GM04504 (cell line): ENCODE data around the gene WIZ.

Experiments
- DNase-seq: peaks from one replicate; pipeline ENCODE4 v3.0.0-alpha.2; 2012; ENCODE audit warnings: low read depth

WIZ gene

GRCh38 chr19:15374105-15374651 lies 75.6 kb downstream of the WIZ start:
- no peak for DNase-seq

GRCh38 chr19:15373644-15374043 lies 76.1 kb downstream of the WIZ start:
- no peak for DNase-seq

- DNase-seq, result no peak
Measured at GRCh38 chr19:15372891-15373301, 76.9 kb downstream of the WIZ start.

- DNase-seq, result no peak
Measured at GRCh38 chr19:15372470-15372869, 77.3 kb downstream of the WIZ start.

DNA sequence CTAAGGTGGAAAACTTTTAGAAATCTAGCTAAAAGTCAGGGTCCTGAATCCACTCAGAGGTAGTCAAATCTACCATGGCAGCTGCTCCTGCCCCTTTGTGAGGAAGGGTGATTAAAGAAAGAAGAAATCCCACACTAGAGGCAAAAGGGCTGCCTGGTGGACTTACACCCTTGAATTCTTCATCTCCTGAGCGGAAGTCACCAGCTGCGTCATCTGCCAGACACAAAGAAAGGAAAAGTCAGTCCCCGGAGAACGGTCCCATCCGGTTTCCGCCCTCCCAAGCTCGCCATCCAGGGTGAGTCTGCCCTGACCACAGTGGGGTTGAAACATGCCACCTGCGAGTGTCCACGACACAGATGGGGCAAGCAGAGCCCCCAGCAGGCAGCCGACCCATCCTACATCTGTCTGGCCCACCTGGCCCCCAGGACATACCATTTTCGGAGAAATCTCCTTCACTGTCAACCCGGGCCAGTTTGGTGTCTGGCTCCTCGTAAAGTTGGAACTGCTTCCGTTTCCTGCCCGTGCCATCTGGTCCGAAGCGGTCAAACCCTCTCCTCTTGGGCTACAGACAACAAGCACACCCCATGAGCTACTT lies 77.9 kb downstream of the WIZ start:
- DNase-seq, result no peak

DNA sequence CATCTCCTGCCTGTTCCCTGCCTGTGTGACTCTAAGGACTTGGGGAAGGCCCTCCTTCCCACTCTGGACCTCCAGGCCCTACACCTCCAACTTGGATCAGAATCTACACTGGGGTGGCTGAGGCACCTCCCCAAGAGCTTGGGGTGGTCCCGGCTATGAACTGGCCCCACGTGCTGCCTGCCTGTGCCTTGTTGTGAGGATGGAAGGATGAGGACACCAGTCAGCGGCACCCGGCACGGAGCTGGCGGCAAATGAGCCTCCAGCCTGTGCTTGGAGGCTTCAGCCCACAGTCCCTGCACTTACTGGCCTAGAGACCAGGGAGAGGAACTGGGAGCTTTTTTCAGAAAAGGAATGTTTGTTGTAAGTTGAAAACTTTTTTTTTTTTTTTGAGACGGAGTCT lies 78.6 kb downstream of the WIZ start:
- no peak for DNase-seq
